Measurements from ENCODE around the gene CDH23.

The CDH23 gene

DNA sequence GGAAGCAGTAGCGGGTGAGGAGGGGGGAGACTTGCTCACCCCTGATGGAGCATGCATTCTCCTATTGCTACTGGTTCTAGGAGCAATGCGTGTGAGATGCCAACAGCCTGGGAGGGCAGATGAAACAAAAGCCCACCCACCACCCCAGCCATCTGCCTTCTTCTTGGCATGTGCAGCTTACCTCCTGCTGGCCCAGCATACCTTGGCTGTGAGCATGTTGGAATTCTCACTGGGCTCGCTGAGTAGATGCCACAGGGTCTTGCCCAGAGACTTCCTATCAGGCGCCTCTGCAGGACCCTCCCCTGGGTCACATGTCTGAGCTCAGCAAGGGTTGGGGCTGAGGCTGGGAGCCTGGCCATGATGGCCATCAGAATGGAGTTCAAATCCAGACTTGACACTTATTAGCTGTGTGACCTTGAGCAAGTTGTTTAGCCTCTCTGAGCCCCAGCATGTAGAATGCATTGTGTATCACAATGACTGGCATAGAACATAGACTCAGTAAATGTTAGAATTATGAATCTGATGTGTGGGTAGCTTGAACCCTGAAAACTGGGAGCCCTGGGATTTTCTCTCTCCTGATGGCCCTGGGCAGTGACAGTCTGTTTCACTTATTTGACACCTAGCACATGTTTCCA is 38.2 kb downstream of the CDH23 start:
- no peaks in the 10 kb centered on the region for H3K9me3 ChIP-seq
- TF ChIP-seq, protein P1, sequence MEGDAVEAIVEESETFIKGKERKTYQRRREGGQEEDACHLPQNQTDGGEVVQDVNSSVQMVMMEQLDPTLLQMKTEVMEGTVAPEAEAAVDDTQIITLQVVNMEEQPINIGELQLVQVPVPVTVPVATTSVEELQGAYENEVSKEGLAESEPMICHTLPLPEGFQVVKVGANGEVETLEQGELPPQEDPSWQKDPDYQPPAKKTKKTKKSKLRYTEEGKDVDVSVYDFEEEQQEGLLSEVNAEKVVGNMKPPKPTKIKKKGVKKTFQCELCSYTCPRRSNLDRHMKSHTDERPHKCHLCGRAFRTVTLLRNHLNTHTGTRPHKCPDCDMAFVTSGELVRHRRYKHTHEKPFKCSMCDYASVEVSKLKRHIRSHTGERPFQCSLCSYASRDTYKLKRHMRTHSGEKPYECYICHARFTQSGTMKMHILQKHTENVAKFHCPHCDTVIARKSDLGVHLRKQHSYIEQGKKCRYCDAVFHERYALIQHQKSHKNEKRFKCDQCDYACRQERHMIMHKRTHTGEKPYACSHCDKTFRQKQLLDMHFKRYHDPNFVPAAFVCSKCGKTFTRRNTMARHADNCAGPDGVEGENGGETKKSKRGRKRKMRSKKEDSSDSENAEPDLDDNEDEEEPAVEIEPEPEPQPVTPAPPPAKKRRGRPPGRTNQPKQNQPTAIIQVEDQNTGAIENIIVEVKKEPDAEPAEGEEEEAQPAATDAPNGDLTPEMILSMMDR (IDR thresholded peaks at IDR 0.05) = no peak
- DNase-seq = no peak
- intact Hi-C loops (cut with DNase I; ENCODE audit: low total_unique reads) = no loop called here
- no peaks in the 10 kb centered on the region for H3K36me3 ChIP-seq
- no peak overlapping the region for H3K4me3 ChIP-seq
- no peaks in the 10 kb centered on the region for H3K4me1 ChIP-seq
- H3K27me3 ChIP-seq = peaks cover 0 to 4% of the 10 kb centered on the region in 2 donors
- no peak overlapping the region for H3K27ac ChIP-seq

DNA sequence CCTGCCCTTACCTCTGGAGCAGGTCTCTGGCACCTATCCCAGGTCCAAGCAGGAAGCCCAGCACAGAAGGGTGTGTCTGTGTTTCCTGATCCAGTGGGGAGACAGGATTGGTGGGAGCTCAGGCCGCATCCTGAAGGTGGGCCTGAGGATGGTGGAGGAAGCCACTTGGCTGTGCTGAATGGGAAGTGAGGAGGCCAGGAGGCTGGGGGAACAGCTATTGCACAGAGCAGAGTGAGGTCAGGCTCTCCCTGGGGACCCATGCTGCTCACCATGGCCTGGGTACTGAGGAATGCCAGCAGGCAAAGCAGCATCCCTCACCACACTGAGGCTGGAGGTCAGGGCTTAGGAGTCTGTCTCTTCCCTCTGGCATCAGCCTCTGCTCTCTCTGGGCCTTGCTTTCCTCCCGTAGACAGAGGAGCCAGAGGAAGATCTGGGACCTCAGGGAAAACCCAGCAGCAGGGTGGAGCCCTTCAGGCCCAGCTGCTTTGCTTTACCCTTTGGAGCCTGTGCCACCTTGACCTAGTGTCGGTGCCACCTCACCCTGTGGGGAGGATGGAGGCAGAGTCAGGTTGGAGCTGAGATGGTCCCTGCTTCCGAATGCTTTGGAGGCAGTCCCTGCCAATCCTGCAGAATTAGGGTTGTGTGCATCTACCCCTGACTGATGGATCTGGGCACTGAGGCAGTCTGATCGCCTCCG is 39.0 kb downstream of the CDH23 start:
- Histone ChIP-seq H3K4me3 (no peak overlapping the region), H3K9me3 (no peaks in the 10 kb centered on the region), H3K27me3 (peaks cover 0 to 4% of the 10 kb centered on the region in 2 donors), H3K27ac (no peak overlapping the region), H3K36me3 (no peaks in the 10 kb centered on the region), H3K4me1 (no peaks in the 10 kb centered on the region)
- peak in 1 of 2 donors; percentile 5 for DNase-seq
- intact Hi-C loops (cut with DNase I; ENCODE audit: low total_unique reads) = no loop called here
- TF ChIP-seq, protein P1 (IDR thresholded peaks at IDR 0.05) = no peak

DNA sequence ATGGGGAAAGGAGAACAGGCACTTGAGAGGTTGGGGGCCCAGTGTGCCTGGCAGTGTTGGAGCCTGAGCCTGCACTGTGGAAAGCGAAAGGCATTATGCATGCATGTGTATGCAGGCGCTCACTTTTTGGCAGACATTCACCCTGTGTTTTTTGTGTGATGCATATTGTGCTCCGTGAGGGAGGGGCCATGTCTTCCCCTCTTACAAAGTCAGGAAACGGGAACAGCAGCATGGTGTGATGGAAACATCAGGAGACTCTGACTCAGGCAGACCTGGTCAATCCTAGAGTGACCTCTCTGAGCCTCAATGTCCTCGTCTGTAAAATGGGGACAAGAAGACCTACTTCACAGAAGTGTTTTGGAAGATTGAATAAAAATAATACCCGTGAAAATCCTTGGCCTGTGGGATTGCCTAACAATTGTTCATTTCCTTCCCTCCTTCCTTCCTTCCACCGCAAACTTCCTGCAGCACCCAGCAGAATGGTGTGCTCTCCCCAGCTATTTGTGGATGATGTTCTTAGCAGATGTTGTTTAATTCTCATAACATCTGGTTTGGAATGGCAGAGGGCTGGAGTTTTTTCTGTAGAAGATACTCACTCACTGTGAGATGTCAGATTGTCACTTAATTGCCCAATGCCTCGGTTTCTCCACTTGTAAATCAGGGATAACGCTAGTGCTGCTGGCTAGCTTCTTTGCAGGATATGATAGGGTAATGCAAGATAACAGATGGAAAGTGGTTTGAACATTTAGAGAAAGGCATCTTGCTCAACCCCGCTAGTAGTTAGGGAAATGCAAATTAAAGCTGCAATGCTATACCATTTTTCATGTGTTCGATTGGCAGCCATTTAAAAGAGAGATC is 39.8 kb downstream of the CDH23 start:
- intact Hi-C loops (cut with DNase I; ENCODE audit: low total_unique reads) = no loop called here
- no peaks in the 10 kb centered on the region for H3K27me3 ChIP-seq
- no peaks in the 10 kb centered on the region for H3K9me3 ChIP-seq
- H3K4me3 ChIP-seq = no peak overlapping the region
- H3K4me1 ChIP-seq = no peaks in the 10 kb centered on the region
- H3K36me3 ChIP-seq = no peaks in the 10 kb centered on the region
- TF ChIP-seq, protein P1 (IDR thresholded peaks at IDR 0.05) = no peak
- DNase-seq = peak in 1 of 2 donors; percentile 15
- H3K27ac ChIP-seq = no peak overlapping the region

DNA sequence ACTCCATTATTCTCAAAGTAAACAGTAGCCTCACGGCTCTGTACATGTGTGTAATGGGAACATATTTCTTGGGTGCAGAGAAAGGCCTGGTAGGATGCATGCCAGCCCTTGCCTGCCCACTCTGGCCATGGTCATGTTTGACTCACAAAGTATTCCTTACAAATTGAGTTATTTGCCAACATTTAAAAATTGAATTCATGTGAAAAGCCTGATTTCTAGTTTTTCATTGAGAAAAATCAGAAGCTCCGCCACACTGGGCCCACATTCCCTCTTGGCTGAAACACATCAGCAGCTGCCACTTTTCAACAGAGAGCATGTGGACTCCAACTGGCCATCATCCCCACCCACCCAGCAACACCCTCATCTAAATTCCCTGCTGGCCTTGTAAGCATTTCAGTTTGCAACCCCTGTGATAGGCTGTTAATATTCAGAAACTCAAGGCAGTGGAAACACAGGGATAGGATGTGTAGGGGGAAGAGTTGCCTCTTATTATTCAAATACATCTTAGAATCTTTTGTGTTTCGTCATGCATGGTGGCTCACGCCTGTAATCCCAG is 40.9 kb downstream of the CDH23 start:
- Histone ChIP-seq H3K9me3 (no peaks in the 10 kb centered on the region), H3K27me3 (no peaks in the 10 kb centered on the region), H3K4me3 (no peak overlapping the region), H3K4me1 (no peaks in the 10 kb centered on the region), H3K36me3 (no peaks in the 10 kb centered on the region), H3K27ac (no peak overlapping the region)
- TF ChIP-seq, protein P1 (IDR thresholded peaks at IDR 0.05) = no peak
- peak in 1 of 2 donors; percentile 4 for DNase-seq
- intact Hi-C loops (cut with DNase I; ENCODE audit: low total_unique reads) = no loop called here

DNA sequence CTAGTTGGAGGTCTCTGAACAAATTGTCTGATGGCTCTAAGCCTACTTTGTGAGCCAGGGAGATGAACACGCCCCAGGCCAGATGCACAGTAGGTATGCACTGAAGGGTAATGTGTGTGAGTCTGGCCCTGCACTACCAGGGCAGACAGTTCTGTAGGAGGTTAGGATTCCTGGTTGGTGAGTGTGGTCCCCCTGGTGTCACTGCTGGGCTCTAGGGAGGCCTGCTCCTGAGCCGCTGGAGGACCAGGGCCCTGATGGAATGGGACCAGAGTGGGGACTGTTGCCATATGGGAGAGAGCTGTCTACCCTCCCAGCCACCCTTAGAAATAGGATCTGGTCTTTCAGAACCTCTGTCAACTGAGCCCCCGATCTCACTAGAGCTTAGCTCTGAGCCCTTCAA is 42.0 kb downstream of the CDH23 start:
- Histone ChIP-seq H3K4me3 (no peak overlapping the region), H3K27ac (no peak overlapping the region), H3K4me1 (no peaks in the 10 kb centered on the region), H3K27me3 (no peaks in the 10 kb centered on the region), H3K9me3 (no peaks in the 10 kb centered on the region), H3K36me3 (no peaks in the 10 kb centered on the region)
- intact Hi-C loops (cut with DNase I; ENCODE audit: low total_unique reads) = no loop called here
- TF ChIP-seq, protein P1 (IDR thresholded peaks at IDR 0.05) = no peak
- DNase-seq = no peak
